Right lobe of liver (tissue), 6 donors: ENCODE data around the gene SYT2. TPM values are rescaled to one million over a fixed set of nuclear protein-coding genes. Genes with fewer than 3 reads are reported as not detected.

Experiments used
- ATAC-seq, 4 donors: fragments of 200-7000 bp; cut with Tn5 transposase; one replicate each; pipeline ENCODE4 v1.9.1; 2020; ENCODE audit warnings: mild to moderate bottlenecking in 4 of 4, moderate library complexity in 4 of 4
- DNase-seq, 3 donors: peaks; one replicate each; pipeline ENCODE4 v3.0.0-alpha.2; 2020
- H3K27ac ChIP-seq, 3 donors: fragments of 200-600 bp; one replicate each; pipeline ENCODE4 v1.8.0; 2022
- H3K27me3 ChIP-seq, 2 donors: fragments of 200-600 bp; one replicate each; pipeline ENCODE4 v1.8.0; 2022
- H3K36me3 ChIP-seq, 4 donors: fragments of 200-600 bp; sonication (generic) in 1 of 4; one replicate each; pipeline versions ENCODE4 v1.5.1 to v1.8.0; 2017 to 2022; ENCODE audit warnings: control low read depth in 1 of 4
- H3K4me1 ChIP-seq, 4 donors: fragments of 200-600 bp; sonication (generic) in 1 of 4; one replicate each; pipeline versions ENCODE4 v1.5.1 to v1.8.0; 2017 to 2022; ENCODE audit warnings: control low read depth in 1 of 4
- H3K4me3 ChIP-seq, 3 donors: fragments of 200-600 bp; one replicate each; pipeline ENCODE4 v1.8.0; 2022
- H3K9me3 ChIP-seq, 4 donors: fragments of 200-600 bp; sonication (generic) in 1 of 4; one replicate each; pipeline versions ENCODE4 v1.5.1 to v1.8.0; 2017 to 2022; ENCODE audit warnings: control low read depth in 1 of 4
- CTCF ChIP-seq, 4 donors: fragments of 200-600 bp in 3 of 4; fragments of 450-650 bp in 1 of 4; IDR thresholded peaks; one replicate each; pipeline versions ENCODE4 v1.5.1 to v1.8.0; 2016 to 2022; ENCODE audit warnings: antibody characterized with exemption in 4 of 4, mild to moderate bottlenecking in 2 of 4
- POLR2A ChIP-seq: fragments of 450-650 bp; IDR thresholded peaks from one replicate; pipeline ENCODE4 v1.6.1; 2017; ENCODE audit warnings: antibody characterized with exemption, mild to moderate bottlenecking
- WGBS: methylation state at CpG from one replicate; pipeline ENCODE4 v1.1.6; 2018; ENCODE audit warnings: low coverage, low lambda C conversion rate; ENCODE audit not compliant: insufficient coverage; ENCODE audit errors: missing lambda C conversion rate; 5-methylcytosine and 5-hydroxymethylcytosine counted together
- intact Hi-C, 2 donors: fragments of 100-400 bp; cut with DNase I; formaldehyde crosslinking; loops; one replicate each; pipeline versions ENCODE4 v1.11.2 to v1.14.1; 2022
- total RNA-seq, 6 experiments: library from RNA; depleted of rRNA in 2 of 6; stranded (reverse); fragments of >200 nt in 2 of 6; fragmentation: NEBNext Ultra II Directional in 3 of 6; extraction: Animal tissue kit (Norgen Biotek cat#: 25700) in 3 of 6; gene quantifications; one replicate each; pipeline versions ENCODE4 v1.1.0 to v1.2.4, GENCODE V29; 2016 to 2023
- donor health status: DM: no; HTN: yes; CAD: no.
- donor health status: DM: no; HTN: no; CAD: no.
- donor health status: DM: no; HTN: no; CAD: no.
- donor health status: DM: no; HTN: yes; CAD: no.
- donor health status: DM: no; HTN: yes; CAD: no.

Gene SYT2
- total RNA-seq, 6 experiments from 2014 or later: not detected

DNA sequence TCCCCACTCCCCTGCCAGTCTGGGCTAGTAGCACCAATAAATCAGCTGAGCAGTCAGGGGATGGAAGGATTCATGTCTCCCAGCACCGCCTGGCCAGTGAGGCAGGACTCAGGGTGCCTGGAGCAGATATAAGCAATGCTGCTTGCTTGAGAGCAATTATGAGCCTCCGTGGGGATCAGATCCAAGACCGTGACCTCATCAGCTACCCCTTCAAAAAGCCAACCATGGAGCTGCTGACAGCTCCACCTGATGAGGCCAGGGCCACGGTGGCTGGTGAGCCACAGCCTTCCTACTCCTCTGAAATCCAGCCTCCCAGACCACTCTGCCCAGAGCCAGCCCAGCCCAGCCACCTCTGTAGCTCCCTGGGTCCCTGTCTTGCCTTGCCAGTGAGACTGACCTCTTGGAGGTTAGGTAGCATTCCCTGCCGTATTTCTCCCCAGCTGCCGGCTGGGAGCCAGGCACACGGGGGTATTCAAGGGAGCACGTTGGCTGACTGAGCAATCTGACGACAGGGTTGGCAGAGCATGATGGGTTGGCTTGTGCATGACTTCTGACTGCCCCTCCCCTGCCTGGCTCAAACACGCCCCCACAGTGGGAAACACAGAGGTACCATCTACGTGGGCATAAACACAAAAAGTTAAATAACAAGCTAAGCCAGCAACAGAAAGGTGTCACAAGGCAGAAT, 28.4 kb downstream of the SYT2 start:
- Histone ChIP-seq H3K27ac (no peak overlapping the region), H3K36me3 (no peaks in the 10 kb centered on the region), H3K27me3 (no peaks in the 10 kb centered on the region), H3K4me3 (no peak overlapping the region), H3K4me1 (no peaks in the 10 kb centered on the region), H3K9me3 (no peaks in the 10 kb centered on the region)
- 31% methylated on average over 2 of the region's 11 CpGs for WGBS
- DNase-seq (no peak), ATAC-seq (no peak)
- TF ChIP-seq CTCF (IDR thresholded peaks at IDR 0.05) (no peak), POLR2A (no peak)
- intact Hi-C loops: no loop called here

GRCh38 chr1:202680586-202681352, 29.5 kb downstream of the SYT2 start:
- Histone ChIP-seq H3K9me3 (no peaks in the 10 kb centered on the region), H3K27ac (no peak overlapping the region), H3K4me1 (no peaks in the 10 kb centered on the region), H3K4me3 (no peak overlapping the region), H3K27me3 (no peaks in the 10 kb centered on the region), H3K36me3 (no peaks in the 10 kb centered on the region)
- ATAC-seq (no peak), DNase-seq (no peak)
- TF ChIP-seq CTCF (IDR thresholded peaks at IDR 0.05): no peak
- TF ChIP-seq POLR2A: no peak
- intact Hi-C loops: no loop called here
- WGBS: 75% methylated on average over 2 of the region's 2 CpGs

DNA sequence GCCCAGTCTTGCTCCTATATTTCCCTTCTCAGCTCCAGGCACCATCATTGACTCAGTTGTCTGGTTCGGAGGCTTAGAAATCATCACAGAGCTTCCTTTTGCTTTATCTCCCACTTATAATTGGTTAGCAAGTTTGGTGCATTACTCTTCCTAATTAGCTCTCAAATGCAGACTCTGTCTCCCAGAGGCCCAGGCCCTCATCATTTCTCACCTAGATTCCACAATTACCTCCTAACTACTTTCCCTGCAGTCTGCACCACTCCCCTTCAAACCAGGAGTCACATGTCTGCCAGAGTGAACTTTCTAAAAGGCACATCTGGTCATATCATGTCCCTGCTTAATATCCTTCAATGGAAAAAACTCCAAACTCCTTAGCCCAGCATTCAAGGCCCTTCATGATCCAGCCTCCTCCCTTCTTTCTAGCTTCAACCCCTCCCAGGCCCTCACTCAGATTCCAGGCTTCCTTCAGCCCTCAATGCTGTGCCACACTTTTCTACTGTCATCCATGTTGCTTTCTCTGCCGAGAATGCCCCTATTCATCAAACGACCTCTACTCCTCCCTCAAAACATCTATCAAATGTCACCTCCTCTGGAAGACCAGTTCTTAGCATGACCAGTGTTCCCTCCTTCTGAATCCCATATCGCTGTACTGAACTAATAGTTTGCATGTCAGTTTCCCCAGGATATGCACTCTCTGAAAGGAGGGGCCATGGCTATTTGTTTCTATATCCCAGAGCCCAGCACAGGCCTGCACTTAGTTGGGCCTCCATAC, 30.7 kb downstream of the SYT2 start:
- Histone ChIP-seq H3K36me3 (no peaks in the 10 kb centered on the region), H3K4me3 (no peak overlapping the region), H3K4me1 (no peaks in the 10 kb centered on the region), H3K9me3 (no peaks in the 10 kb centered on the region), H3K27me3 (no peaks in the 10 kb centered on the region), H3K27ac (no peak overlapping the region)
- TF ChIP-seq POLR2A (no peak), CTCF (IDR thresholded peaks at IDR 0.05) (no peak)
- WGBS: 48% methylated on average over 4 of the region's 4 CpGs
- ATAC-seq: no peak
- intact Hi-C loops: no loop called here
- DNase-seq: no peak

- H3K4me3 ChIP-seq: no peak overlapping the region
- no peak for ATAC-seq
- no peaks in the 10 kb centered on the region for H3K36me3 ChIP-seq
- no peaks in the 10 kb centered on the region for H3K4me1 ChIP-seq
- H3K9me3 ChIP-seq: no peaks in the 10 kb centered on the region
- no peak for DNase-seq
- 82% methylated on average over 2 of the region's 2 CpGs for WGBS
- TF ChIP-seq CTCF (IDR thresholded peaks at IDR 0.05): no peak
- no peak for TF ChIP-seq POLR2A
- no peaks in the 10 kb centered on the region for H3K27me3 ChIP-seq
- intact Hi-C loops: no loop called here
- no peak overlapping the region for H3K27ac ChIP-seq
Observed at GRCh38 chr1:202677433-202677832, 32.8 kb downstream of the SYT2 start.
